Heart left ventricle (tissue), 16 donors: ENCODE results near the gene C10orf53. TPM values are rescaled to one million over a fixed set of nuclear protein-coding genes. Genes with fewer than 3 reads are reported as not detected.

ENCODE experiments used
- ATAC-seq, 4 donors: fragments of 200-7000 bp; cut with Tn5 transposase; one replicate each; pipeline ENCODE4 v1.9.1; 2020 to 2022; ENCODE audit warnings: moderate library complexity in 4 of 4, mild to moderate bottlenecking in 3 of 4, moderate number of reproducible peaks in 1 of 4
- DNase-seq, 5 donors: peaks; one replicate each; pipeline ENCODE4 v3.0.0-alpha.2; 2020
- H3K27ac ChIP-seq, 12 donors: fragments of 200-600 bp; sonication (generic) in 4 of 12; one replicate each; pipeline versions ENCODE4 v1.5.0 to v1.8.0; 2016 to 2022; ENCODE audit warnings: mild to moderate bottlenecking in 2 of 12
- H3K27me3 ChIP-seq, 9 donors: fragments of 200-600 bp; sonication (generic) in 2 of 9; one replicate each; pipeline versions ENCODE4 v1.5.1 to v1.8.0; 2016 to 2022; ENCODE audit warnings: mild to moderate bottlenecking in 3 of 9
- H3K36me3 ChIP-seq, 9 donors: fragments of 200-600 bp; sonication (generic) in 2 of 9; one replicate each; pipeline versions ENCODE4 v1.5.0 to v1.8.0; 2018 to 2022; ENCODE audit warnings: mild to moderate bottlenecking in 2 of 9
- H3K4me1 ChIP-seq, 12 donors: fragments of 200-600 bp; sonication (generic) in 4 of 12; one replicate each; pipeline versions ENCODE4 v1.5.0 to v1.8.0; 2016 to 2022; ENCODE audit warnings: mild to moderate bottlenecking in 3 of 12
- H3K4me3 ChIP-seq, 12 donors: fragments of 200-600 bp; sonication (generic) in 4 of 12; one replicate each; pipeline versions ENCODE4 v1.5.0 to v1.8.0; 2017 to 2022; ENCODE audit warnings: mild to moderate bottlenecking in 9 of 12, moderate library complexity in 4 of 12
- H3K9me3 ChIP-seq, 12 donors: fragments of 200-600 bp; sonication (generic) in 4 of 12; one replicate each; pipeline versions ENCODE4 v1.5.0 to v1.8.0; 2016 to 2022; ENCODE audit warnings: mild to moderate bottlenecking in 1 of 12
- CTCF ChIP-seq, 12 donors: fragments of 200-600 bp; sonication (generic) in 4 of 12; IDR thresholded peaks; one replicate each; pipeline versions ENCODE4 v1.5.0 to v1.8.0; 2018 to 2022; ENCODE audit warnings: antibody characterized with exemption in 12 of 12, mild to moderate bottlenecking in 5 of 12
- POLR2A ChIP-seq, 2 donors: fragments of 450-650 bp; IDR thresholded peaks; one replicate each; pipeline ENCODE4 v1.6.1; 2017; ENCODE audit warnings: antibody characterized with exemption in 2 of 2, mild to moderate bottlenecking in 2 of 2, moderate library complexity in 2 of 2
- WGBS, 4 donors: extraction: QIAGEN DNeasy Blood & Tissue Kit in 2 of 4; methylation state at CpG; one replicate each; pipeline versions ENCODE4 v1.1.5 to v1.1.7; 2013 to 2018; 5-methylcytosine and 5-hydroxymethylcytosine counted together
- intact Hi-C, 10 donors: fragments of 100-400 bp; cut with DNase I; formaldehyde crosslinking; loops; one replicate each; pipeline versions ENCODE4 v1.11.1 to v1.14.2; 2022
- polyA plus RNA-seq, 2 donors: library from polyadenylated mRNA; stranded (reverse); fragments of 200-250 nt; gene quantifications; one replicate each; pipeline ENCODE4 v1.2.3, GENCODE V29; 2013
- total RNA-seq, 9 donors: library from RNA; depleted of rRNA in 2 of 9; stranded (reverse); fragments of >200 nt in 2 of 9; fragmentation: NEBNext Ultra II Directional in 3 of 9; extraction: Animal tissue kit (Norgen Biotek cat#: 25700) in 3 of 9; gene quantifications; one replicate each; pipeline versions ENCODE4 v1.1.0 to v1.2.4, GENCODE V29; 2016 to 2023
- donor health status: ischemic (EF 13 %, LVEDD 7.1; RV severe dilation, severe dysfunction).
- donor health status: healthy with polysubstance abuse.
- donor health status: DM: no; HTN: yes; CAD: no.
- donor health status: DM: no; HTN: no; CAD: no.
- donor health status: ischemic (EF 25% LVEDD 6.9; RV normal size, moderate dysfunction).
- donor health status: ischemic (EF 25% LVEDD 5.7; RV mildly dilated, moderate dysfunction).
- donor health status: healthy.
- donor health status: DM: yes; HTN: yes; CAD: no.
- donor health status: ischemic (EF 35%, LVEDD 5.7; RV mildly dilated, moderate dysfunction).
- donor health status: nonischemic (EF 11% LVEDD 7.7; RV severe dilation, severe dysfunction).
- donor health status: DM: yes; HTN: yes; CAD: no.
- donor health status: PGD.
- donor health status: ischemic (EF 29% LVEDD 5.4; RV normal size, mild dysfunction).
- donor health status: nonischemic (EF 23%, LVEDD 6.1; RV moderate dilation, normal function).

Gene C10orf53
- total and polyA plus RNA-seq, 11 donors = not detected

GRCh38 chr10:49662169-49662830 is 17.2 kb upstream of the C10orf53 start:
- Histone ChIP-seq H3K4me1 (no peaks in the 10 kb centered on the region), H3K27ac (no peak overlapping the region), H3K27me3 (peaks cover 0 to 6% (median 0%) of the 10 kb centered on the region in 9 donors), H3K36me3 (no peaks in the 10 kb centered on the region), H3K4me3 (no peak overlapping the region), H3K9me3 (peaks cover 0 to 21% (median 10%) of the 10 kb centered on the region in 12 donors)
- DNase-seq (no peak), ATAC-seq (no peak)
- intact Hi-C loops = no loop called here
- WGBS, 4 donors = 85 to 89% (median 86%) methylated on average over 13 to 15 of the region's 15 CpGs
- TF ChIP-seq POLR2A (IDR thresholded peaks at IDR 0.05) = no peak
- no peak for TF ChIP-seq CTCF (IDR thresholded peaks at IDR 0.05)

GRCh38 chr10:49663596-49663995 is 15.9 kb upstream of the C10orf53 start:
- 75 to 88% (median 79%) methylated on average over 6 of the region's 6 CpGs for WGBS, 4 donors
- DNase-seq (no peak), ATAC-seq (no peak)
- H3K4me3 ChIP-seq = no peak overlapping the region
- H3K4me1 ChIP-seq = no peaks in the 10 kb centered on the region
- intact Hi-C loops = no loop called here
- H3K27ac ChIP-seq = no peak overlapping the region
- no peaks in the 10 kb centered on the region for H3K36me3 ChIP-seq
- peaks cover 0 to 19% (median 9%) of the 10 kb centered on the region in 12 donors for H3K9me3 ChIP-seq
- H3K27me3 ChIP-seq = peaks cover 0 to 6% (median 0%) of the 10 kb centered on the region in 9 donors
- TF ChIP-seq CTCF (IDR thresholded peaks at IDR 0.05) (no peak), POLR2A (IDR thresholded peaks at IDR 0.05) (no peak)

GRCh38 chr10:49664006-49664841 is 15.2 kb upstream of the C10orf53 start:
- intact Hi-C loops = no loop called here
- Histone ChIP-seq H3K27ac (no peak overlapping the region), H3K9me3 (peaks cover 0 to 15% (median 3%) of the 10 kb centered on the region in 12 donors), H3K4me3 (no peak overlapping the region), H3K4me1 (no peaks in the 10 kb centered on the region), H3K36me3 (no peaks in the 10 kb centered on the region), H3K27me3 (peaks cover 0 to 6% (median 0%) of the 10 kb centered on the region in 9 donors)
- no peak for DNase-seq
- no peak for ATAC-seq
- no peak for TF ChIP-seq CTCF (IDR thresholded peaks at IDR 0.05)
- TF ChIP-seq POLR2A (IDR thresholded peaks at IDR 0.05) = no peak
- WGBS, 4 donors = 74 to 88% (median 78%) methylated on average over 7 of the region's 7 CpGs

GRCh38 chr10:49664842-49665355 is 14.6 kb upstream of the C10orf53 start:
- WGBS, 4 donors = 68 to 82% (median 75%) methylated on average over 4 of the region's 4 CpGs
- Histone ChIP-seq H3K4me3 (no peak overlapping the region), H3K9me3 (peaks cover 0 to 8% (median 0%) of the 10 kb centered on the region in 12 donors), H3K4me1 (no peaks in the 10 kb centered on the region), H3K36me3 (no peaks in the 10 kb centered on the region), H3K27me3 (peaks cover 0 to 6% (median 0%) of the 10 kb centered on the region in 9 donors), H3K27ac (no peak overlapping the region)
- intact Hi-C loops = no loop called here
- ATAC-seq = no peak
- no peak for DNase-seq
- TF ChIP-seq POLR2A (IDR thresholded peaks at IDR 0.05) = no peak
- no peak for TF ChIP-seq CTCF (IDR thresholded peaks at IDR 0.05)
